Gastroesophageal sphincter (tissue), 4 donors: ENCODE results near the gene SULT1E1. TPM values are rescaled to one million over a fixed set of nuclear protein-coding genes. Genes with fewer than 3 reads are reported as not detected.
A peak's percentile ranks its signal among the peaks of the same experiment; 100 is the strongest.
"Not testable (repeated sequence)": the region's sequence is repeated elsewhere in the genome, so short reads cannot be mapped to it uniquely, and the experiment has no call there.

Experiments
- ATAC-seq: fragments of 150-250 bp; one replicate; pipeline ENCODE4 v1.9.1; 2016; ENCODE audit warnings: mild to moderate bottlenecking, moderate library complexity
- H3K27ac ChIP-seq, 4 donors: fragments of 200-600 bp; sonication (generic) in 3 of 4; 1 replicate in 3 of 4; 2 replicates in 1 of 4; pipeline ENCODE4 v1.5.1; 2016 to 2019
- H3K27me3 ChIP-seq: fragments of 200-600 bp; sonication (generic); one replicate; pipeline ENCODE4 v1.5.1; 2019
- H3K36me3 ChIP-seq, 2 donors: fragments of 200-600 bp; sonication (generic); one replicate each; pipeline ENCODE4 v1.5.1; 2019; ENCODE audit warnings: control low read depth in 1 of 2
- H3K4me1 ChIP-seq, 3 donors: fragments of 200-600 bp; sonication (generic); 1 replicate in 2 of 3; 2 replicates in 1 of 3; pipeline ENCODE4 v1.5.1; 2016 to 2019; ENCODE audit warnings: control low read depth in 2 of 3
- H3K4me3 ChIP-seq, 2 donors: fragments of 200-600 bp; sonication (generic); one replicate each; pipeline ENCODE4 v1.5.1; 2019; ENCODE audit warnings: mild to moderate bottlenecking in 1 of 2, moderate library complexity in 1 of 2
- H3K9me3 ChIP-seq, 3 donors: fragments of 200-600 bp; sonication (generic); one replicate each; pipeline ENCODE4 v1.5.1; 2017 to 2019; ENCODE audit warnings: control low read depth in 2 of 3
- CTCF ChIP-seq, 4 experiments: fragments of 200-600 bp in 2 of 4; fragments of 450-650 bp in 2 of 4; sonication (generic) in 1 of 4; IDR thresholded peaks; one replicate each; pipeline ENCODE4 v1.5.1; 2017 to 2019; ENCODE audit warnings: antibody characterized with exemption in 4 of 4, mild to moderate bottlenecking in 2 of 4, moderate library complexity in 2 of 4
- EP300 ChIP-seq: sonication (generic); formaldehyde crosslinking; IDR thresholded peaks from one replicate; pipeline ENCODE4 v1.6.1; 2017; ENCODE audit warnings: antibody characterized with exemption, mild to moderate bottlenecking
- POLR2A ChIP-seq, 2 donors: fragments of 450-650 bp; IDR thresholded peaks; one replicate each; pipeline ENCODE4 v1.6.1; 2017; ENCODE audit warnings: antibody characterized with exemption in 2 of 2, mild to moderate bottlenecking in 2 of 2, moderate library complexity in 1 of 2
- POLR2AphosphoS5 ChIP-seq: sonication (generic); formaldehyde crosslinking; IDR thresholded peaks from one replicate; pipeline ENCODE4 v1.6.1; 2017; ENCODE audit warnings: antibody characterized with exemption
- WGBS, 2 donors: methylation state at CpG; one replicate each; pipeline ENCODE4 v1.1.5; 2018; ENCODE audit warnings: low coverage in 1 of 2; 5-methylcytosine and 5-hydroxymethylcytosine counted together
- total RNA-seq, 4 donors: library from RNA; depleted of rRNA; stranded (reverse); fragments of >200 nt; gene quantifications; one replicate each; pipeline ENCODE4 v1.1.0, GENCODE V29; 2016

The SULT1E1 gene
- total RNA-seq, 4 donors from 2014 or later = not detected

- H3K4me3 ChIP-seq = no peak overlapping the region
- TF ChIP-seq CTCF (IDR thresholded peaks at IDR 0.05) (no peak), POLR2AphosphoS5 (no peak), POLR2A (IDR thresholded peaks at IDR 0.05) (no peak), EP300 (no peak)
- WGBS, 2 donors = 38 to 61% methylated on average over 3 to 5 of the region's 6 CpGs
Observed at GRCh38 chr4:69830560-69831269, 29.2 kb downstream of the SULT1E1 start.

GRCh38 chr4:69830192-69830559, 29.8 kb downstream of the SULT1E1 start:
- 63 to 100% methylated on average over 1 to 2 of the region's 2 CpGs for WGBS, 2 donors
- Histone ChIP-seq H3K4me3 (no peak overlapping the region), H3K36me3 (no peaks in the 10 kb centered on the region), H3K4me1 (no peaks in the 10 kb centered on the region), H3K27me3 (no peaks in the 10 kb centered on the region), H3K9me3 (no peaks in the 10 kb centered on the region), H3K27ac (no peak overlapping the region)
- no peak for ATAC-seq
- TF ChIP-seq CTCF (IDR thresholded peaks at IDR 0.05) = no peak
- TF ChIP-seq POLR2AphosphoS5 = no peak
- TF ChIP-seq EP300 = no peak
- TF ChIP-seq POLR2A (IDR thresholded peaks at IDR 0.05) = no peak

More at GRCh38 chr4:69830560-69831269, 29.2 kb downstream of the SULT1E1 start:
- Histone ChIP-seq H3K27me3 (no peaks in the 10 kb centered on the region), H3K36me3 (no peaks in the 10 kb centered on the region), H3K9me3 (no peaks in the 10 kb centered on the region), H3K27ac (no peak overlapping the region), H3K4me1 (no peaks in the 10 kb centered on the region)
- ATAC-seq = no peak

- TF ChIP-seq EP300 (no peak), POLR2A (IDR thresholded peaks at IDR 0.05) (no peak), CTCF (IDR thresholded peaks at IDR 0.05) (no peak), POLR2AphosphoS5 (no peak)
- 90% methylated on average over 2 of the region's 2 CpGs; no CpG with 5 or more reads in 1 of the 2 donors for WGBS, 2 donors
Observed at GRCh38 chr4:69829678-69830077, 30.3 kb downstream of the SULT1E1 start.

GRCh38 chr4:69828828-69829227, 31.1 kb downstream of the SULT1E1 start:
- peak; percentile 27 for ATAC-seq
- no peaks in the 10 kb centered on the region for H3K9me3 ChIP-seq
- no peaks in the 10 kb centered on the region for H3K4me1 ChIP-seq
- no peak overlapping the region for H3K27ac ChIP-seq
- no peak overlapping the region for H3K4me3 ChIP-seq
- TF ChIP-seq EP300 (no peak), POLR2A (IDR thresholded peaks at IDR 0.05) (no peak), CTCF (IDR thresholded peaks at IDR 0.05) (no peak), POLR2AphosphoS5 (no peak)
- 67 to 83% methylated on average over 1 to 2 of the region's 3 CpGs for WGBS, 2 donors
- H3K36me3 ChIP-seq = no peaks in the 10 kb centered on the region
- H3K27me3 ChIP-seq = no peaks in the 10 kb centered on the region

More at GRCh38 chr4:69829678-69830077, 30.3 kb downstream of the SULT1E1 start:
- H3K27ac ChIP-seq = no peak overlapping the region
- ATAC-seq = peak; percentile 8
- H3K4me3 ChIP-seq = no peak overlapping the region
- H3K9me3 ChIP-seq = no peaks in the 10 kb centered on the region
- H3K36me3 ChIP-seq = no peaks in the 10 kb centered on the region
- no peaks in the 10 kb centered on the region for H3K4me1 ChIP-seq
- H3K27me3 ChIP-seq = no peaks in the 10 kb centered on the region

GRCh38 chr4:69825056-69825455, 34.9 kb downstream of the SULT1E1 start:
- not testable (repeated sequence) for H3K36me3 ChIP-seq, H3K4me3 ChIP-seq, H3K27ac ChIP-seq, H3K27me3 ChIP-seq, H3K4me1 ChIP-seq, ATAC-seq, H3K9me3 ChIP-seq
- 76 to 82% methylated on average over 4 to 6 of the region's 8 CpGs for WGBS, 2 donors
